MCF 10A (cell line): Measurements from ENCODE around the gene SPPL2B. TPM values are rescaled to one million over a fixed set of nuclear protein-coding genes. Genes with fewer than 3 reads are reported as not detected.

ENCODE experiments used
- BruUV-seq: library from RNA; stranded (reverse); fragments of 400-500 nt; replicated peaks from 2 replicates; lab custom pipeline; 2021; lab: Mats Ljungman, UMichigan
- CTCF ChIA-PET: fragments of 300-600 bp; sonication (Branson Sonifier 250); formaldehyde crosslinking; extraction: SDS; loops from one replicate; lab custom pipeline; 2021; ENCODE audit warnings: antibody characterized with exemption, inconsistent platforms; lab: Yijun Ruan, JAX
- POLR2A ChIA-PET: fragments of 300-600, 350-650 bp; sonication (Branson Sonifier 250); formaldehyde crosslinking; extraction: SDS; loops from one replicate; lab custom pipeline; 2020; ENCODE audit warnings: antibody characterized with exemption, inconsistent platforms; lab: Yijun Ruan, JAX
- DNase-seq: peaks from one replicate; pipeline ENCODE4 v3.0.0-alpha.2; 2018; ENCODE audit not compliant: unreplicated experiment
- H3K27ac Mint-ChIP-seq: one replicate; pipeline ENCODE4 v1.8.0; 2022; ENCODE audit warnings: mild to moderate bottlenecking, low read depth, mixed read lengths; ENCODE audit not compliant: unreplicated experiment
- H3K27me3 Mint-ChIP-seq: one replicate; pipeline ENCODE4 v1.8.0; 2022; ENCODE audit warnings: mixed read lengths; ENCODE audit not compliant: insufficient read depth, unreplicated experiment
- H3K36me3 Mint-ChIP-seq: one replicate; pipeline ENCODE4 v1.8.0; 2022; ENCODE audit warnings: mild to moderate bottlenecking, moderate library complexity, mixed read lengths; ENCODE audit not compliant: insufficient read depth, unreplicated experiment
- H3K4me1 Mint-ChIP-seq: one replicate; pipeline ENCODE4 v1.8.0; 2022; ENCODE audit warnings: mixed read lengths; ENCODE audit not compliant: insufficient read depth, unreplicated experiment
- H3K4me3 Mint-ChIP-seq: one replicate; pipeline ENCODE4 v1.8.0; 2022; ENCODE audit warnings: mild to moderate bottlenecking, moderate library complexity, mixed read lengths; ENCODE audit not compliant: unreplicated experiment
- H3K9me3 Mint-ChIP-seq: one replicate; pipeline ENCODE4 v1.8.0; 2022; ENCODE audit warnings: mixed read lengths; ENCODE audit not compliant: unreplicated experiment
- CTCF ChIP-seq: fragments of 200-600 bp; IDR thresholded peaks from one replicate; pipeline ENCODE4 v1.8.0; 2022; ENCODE audit warnings: antibody characterized with exemption, mild to moderate bottlenecking; ENCODE audit not compliant: unreplicated experiment
- intact Hi-C: fragments of 100-400 bp; cut with micrococcal nuclease; formaldehyde crosslinking; loops from 2 replicates; pipeline ENCODE4 v1.14.1; 2022
- total RNA-seq: library from RNA; stranded (reverse); gene quantifications from 2 replicates; pipeline ENCODE4 v1.2.3, GENCODE V29; 2022

Gene SPPL2B
- total RNA-seq, 1 experiment from 2014 or later = 70.1 TPM

DNA sequence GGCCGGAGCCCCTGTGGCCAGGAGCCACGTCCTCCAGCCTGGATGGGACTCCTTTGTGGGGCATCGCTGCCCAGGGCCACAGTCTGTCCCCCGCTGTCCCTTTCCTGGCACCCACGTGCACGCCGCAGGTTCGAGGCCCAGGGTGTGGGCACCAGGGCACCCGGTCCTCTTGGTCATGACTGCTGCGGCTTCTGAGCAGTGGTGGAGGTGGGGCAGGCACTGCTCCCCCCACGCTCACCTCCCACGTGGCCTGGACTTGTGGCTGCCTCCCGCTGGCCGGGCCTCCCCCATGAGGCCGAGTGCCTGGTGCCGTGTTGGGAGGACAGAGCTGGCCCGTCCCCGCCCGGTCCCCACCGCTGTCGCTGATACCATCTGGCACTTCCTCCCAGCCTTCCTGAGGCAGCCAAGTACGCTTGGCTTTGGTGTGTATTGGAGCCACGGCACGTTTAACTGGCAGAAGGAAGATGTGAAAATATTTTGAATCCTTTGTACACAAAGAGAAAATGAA, 12.8 kb downstream of the SPPL2B start:
- H3K9me3 Mint-ChIP-seq = no peaks in the 10 kb centered on the region
- ChIA-PET CTCF (no interaction called here), POLR2A (no interaction called here)
- TF ChIP-seq CTCF = no peak
- no peak overlapping the region for H3K4me3 Mint-ChIP-seq
- intact Hi-C loops = no loop called here
- peaks cover 18% of the 10 kb centered on the region for H3K36me3 Mint-ChIP-seq
- no TSS peak for BruUV-seq
- H3K27me3 Mint-ChIP-seq = no peaks in the 10 kb centered on the region
- H3K27ac Mint-ChIP-seq = no peak overlapping the region
- H3K4me1 Mint-ChIP-seq = peaks cover 7% of the 10 kb centered on the region
- no peak for DNase-seq

- no peak overlapping the region for H3K27ac Mint-ChIP-seq
- TF ChIP-seq CTCF = no peak
- no TSS peak for BruUV-seq
- peaks cover 7% of the 10 kb centered on the region for H3K4me1 Mint-ChIP-seq
- DNase-seq = no peak
- H3K36me3 Mint-ChIP-seq = peaks cover 18% of the 10 kb centered on the region
- no peak overlapping the region for H3K4me3 Mint-ChIP-seq
- POLR2A ChIA-PET = no interaction called here
- no peaks in the 10 kb centered on the region for H3K9me3 Mint-ChIP-seq
- H3K27me3 Mint-ChIP-seq = no peaks in the 10 kb centered on the region
- CTCF ChIA-PET = no interaction called here
- intact Hi-C loops = no loop called here
Measured at GRCh38 chr19:2341982-2342381, 13.5 kb downstream of the SPPL2B start.

- Mint-ChIP-seq H3K36me3 (peaks cover 13% of the 10 kb centered on the region), H3K27ac (no peak overlapping the region), H3K4me1 (peaks cover 7% of the 10 kb centered on the region), H3K27me3 (no peaks in the 10 kb centered on the region), H3K9me3 (no peaks in the 10 kb centered on the region), H3K4me3 (no peak overlapping the region)
- BruUV-seq = no TSS peak
- POLR2A ChIA-PET = interaction anchor here (0.6 kb wide), 1 partner anchor 85 kb away, joined by 4 read pairs; no protein-coding TSS in a partner anchor
- intact Hi-C loops = no loop called here
- no peak for DNase-seq
- TF ChIP-seq CTCF = no peak
- CTCF ChIA-PET = no interaction called here
Measured at GRCh38 chr19:2342656-2343288, 14.3 kb downstream of the SPPL2B start.

- no peak overlapping the region for H3K4me3 Mint-ChIP-seq
- H3K4me1 Mint-ChIP-seq = peaks cover 7% of the 10 kb centered on the region
- ChIA-PET CTCF (no interaction called here), POLR2A (no interaction called here)
- no peaks in the 10 kb centered on the region for H3K27me3 Mint-ChIP-seq
- no peaks in the 10 kb centered on the region for H3K9me3 Mint-ChIP-seq
- peaks cover 8% of the 10 kb centered on the region for H3K36me3 Mint-ChIP-seq
- BruUV-seq = no TSS peak
- no peak for DNase-seq
- no peak overlapping the region for H3K27ac Mint-ChIP-seq
- intact Hi-C loops = no loop called here
- no peak for TF ChIP-seq CTCF
Measured at GRCh38 chr19:2343289-2343982, 15.0 kb downstream of the SPPL2B start.
